Measurements from ENCODE around the gene ABCB9.

- no peak for TF ChIP-seq CTCF (IDR thresholded peaks at IDR 0.05)
- no peak for TF ChIP-seq POLR2A (IDR thresholded peaks at IDR 0.05)
These were observed 22.4 kb upstream of the ABCB9 start for GRCh38 chr12:122988612-122989212.

Measured in uterus (tissue), 2 donors.